RPMI8226 (cell line): Measurements from ENCODE around the gene ANKEF1.
"Not testable (repeated sequence)": the region's sequence is repeated elsewhere in the genome, so short reads cannot be mapped to it uniquely, and the experiment has no call there.

Source experiments
- DNase-seq: peaks from one replicate; pipeline ENCODE4 v3.0.0-alpha.2; 2015

ANKEF1 gene

GRCh38 chr20:10034717-10035571 lies at the start of gene ANKEF1:
Gene ANKEF1, plus strand, starts transcription at chr20:10034987. Its CDS starts 3,315 bp downstream, at chr20:10038302.
- DNase-seq, result peak; percentile 96

GRCh38 chr20:9985281-9985680 lies 49.5 kb upstream of the ANKEF1 start:
- DNase-seq, result no peak

- no peak for DNase-seq
These were observed 49.0 kb upstream of the ANKEF1 start for GRCh38 chr20:9985773-9986172.

- DNase-seq, result no peak
These were observed 45.6 kb upstream of the ANKEF1 start for GRCh38 chr20:9989066-9989724.

- no peak for DNase-seq
These were observed 41.6 kb upstream of the ANKEF1 start for GRCh38 chr20:9993137-9993536.

GRCh38 chr20:9994676-9995075 lies 40.1 kb upstream of the ANKEF1 start:
- DNase-seq, result no peak

GRCh38 chr20:9995510-9996272 lies 39.1 kb upstream of the ANKEF1 start:
- no peak for DNase-seq

GRCh38 chr20:9996944-9997343 lies 37.8 kb upstream of the ANKEF1 start:
- DNase-seq, result no peak

- peak; percentile 78 for DNase-seq
These were observed 35.1 kb upstream of the ANKEF1 start for GRCh38 chr20:9999645-10000044.

GRCh38 chr20:10002866-10003265 lies 31.9 kb upstream of the ANKEF1 start:
- DNase-seq, result no peak

GRCh38 chr20:10004900-10005299 lies 29.9 kb upstream of the ANKEF1 start:
- no peak for DNase-seq

GRCh38 chr20:10005885-10006284 lies 28.9 kb upstream of the ANKEF1 start:
- DNase-seq, result no peak

- no peak for DNase-seq
These were observed 28.2 kb upstream of the ANKEF1 start for GRCh38 chr20:10006447-10007090.

GRCh38 chr20:10007158-10007557 lies 27.6 kb upstream of the ANKEF1 start:
- no peak for DNase-seq

GRCh38 chr20:10007747-10008146 lies 27.0 kb upstream of the ANKEF1 start:
- DNase-seq, result no peak

- DNase-seq, result no peak
These were observed 22.3 kb upstream of the ANKEF1 start for GRCh38 chr20:10012464-10012863.

GRCh38 chr20:10014431-10014830 lies 20.4 kb upstream of the ANKEF1 start:
- no peak for DNase-seq

- DNase-seq, result no peak
These were observed 13.8 kb upstream of the ANKEF1 start for GRCh38 chr20:10020937-10021336.

GRCh38 chr20:10022625-10023024 lies 12.2 kb upstream of the ANKEF1 start:
- DNase-seq, result no peak

- no peak for DNase-seq
These were observed 10.9 kb upstream of the ANKEF1 start for GRCh38 chr20:10023911-10024310.

- DNase-seq, result not testable (repeated sequence)
These were observed 3.2 kb upstream of the ANKEF1 start for GRCh38 chr20:10031451-10032215.

- not testable (repeated sequence) for DNase-seq
These were observed 2.5 kb upstream of the ANKEF1 start for GRCh38 chr20:10032269-10032668.
